ENCODE data around the gene MTERF1. TPM values are rescaled to one million over a fixed set of nuclear protein-coding genes. Genes with fewer than 3 reads are reported as not detected.

MTERF1 gene
- total RNA-seq, 4 donors from 2014 or later: 4.0 to 10.3 (median 6.8) TPM

DNA sequence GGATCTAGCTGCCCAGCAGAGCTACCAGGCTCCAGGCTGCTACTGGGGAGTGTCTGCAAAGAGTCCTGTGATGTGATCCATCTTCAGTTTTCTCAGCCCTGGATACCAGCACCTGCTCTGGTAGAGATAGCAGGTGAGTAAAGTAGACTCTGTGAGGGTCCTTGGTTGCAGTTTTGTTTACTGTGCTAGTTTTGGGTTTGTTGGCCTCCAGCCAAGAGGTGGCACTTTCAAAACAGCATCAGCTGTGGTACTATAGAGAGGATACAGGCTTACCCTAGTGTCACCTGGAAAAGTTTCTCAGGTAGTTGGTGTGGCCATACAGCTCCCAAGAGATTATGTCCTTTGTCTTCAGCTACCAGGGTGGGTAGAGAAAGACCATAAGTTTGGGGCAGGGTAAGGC, 56.3 kb downstream of the MTERF1 start:
- Histone ChIP-seq H3K4me1 (no peaks in the 10 kb centered on the region), H3K4me3 (no peak overlapping the region), H3K27ac (no peak overlapping the region), H3K36me3 (no peaks in the 10 kb centered on the region), H3K9me3 (peaks cover 4% of the 10 kb centered on the region), H3K27me3 (no peaks in the 10 kb centered on the region)
- no peak for TF ChIP-seq POLR2A (IDR thresholded peaks at IDR 0.05)
- TF ChIP-seq POLR2AphosphoS5 (IDR thresholded peaks at IDR 0.05): no peak
- TF ChIP-seq EP300 (IDR thresholded peaks at IDR 0.05): no peak
- no peak for TF ChIP-seq CTCF (IDR thresholded peaks at IDR 0.05)
- DNase-seq (ENCODE audit: low spot score in 2 of 2): no peak

Other genes starting within 250 kb of the MTERF1 start
- gene AKAP9, start 60.2 kb upstream of the MTERF1 start, total RNA-seq: 100 to 1,000 TPM in 1 of 4 donors, 10 to 100 TPM in 3; 49.4 to 192 (median 68.0) TPM

Measured in suprapubic skin (tissue), 4 donors.